NCI-H187 treated with DMSO at 0.1 percent for 48 hours (cell line): Measurements from ENCODE around the gene MRPS21.
A peak's percentile ranks its signal among the peaks of the same experiment; 100 is the strongest.

Experiments
- DNase-seq: peaks from one replicate; lab custom pipeline; 2025; lab: John Stamatoyannopoulos, UW

MRPS21 gene

DNA sequence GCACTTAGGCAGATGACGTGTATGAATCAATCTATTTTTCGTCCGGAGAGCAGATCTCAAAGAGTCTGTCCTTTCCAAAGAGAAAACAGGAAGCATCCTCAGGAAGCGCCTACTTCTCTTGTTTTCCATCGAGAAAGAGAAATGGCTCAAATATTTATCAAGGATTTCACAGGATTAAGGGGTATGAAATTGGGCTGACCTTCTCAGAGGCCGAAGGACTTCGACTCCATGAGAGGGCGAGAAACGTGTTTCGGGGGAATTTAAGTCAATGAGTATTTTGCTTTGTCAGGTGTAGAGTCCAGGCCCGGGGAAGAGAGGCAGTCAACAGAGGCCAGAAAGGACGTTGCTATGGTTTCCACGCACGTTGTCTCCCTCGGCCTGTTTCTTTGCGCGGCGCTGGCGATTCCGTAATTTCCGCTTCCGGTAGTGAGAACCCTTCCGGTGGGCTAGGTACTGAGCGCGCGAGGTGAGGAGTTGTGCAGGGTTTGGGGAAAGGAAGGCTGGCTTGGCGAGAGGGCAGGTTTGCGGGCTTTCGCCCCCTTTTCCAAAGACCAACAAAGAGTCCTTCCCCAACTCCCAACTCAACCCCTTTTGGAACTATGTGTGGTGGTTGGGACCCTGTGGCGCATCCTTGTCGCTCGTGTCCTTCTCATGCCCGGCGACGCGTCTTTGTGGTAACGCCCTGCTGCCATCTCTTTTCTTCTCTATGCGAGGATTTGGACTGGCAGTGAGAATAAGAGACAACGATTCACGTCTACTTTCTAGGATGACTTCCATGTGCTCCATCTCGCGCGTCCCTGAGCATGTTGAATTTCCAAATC, at the start of gene MRPS21:
Gene MRPS21 (plus strand): TSS at position 429 of the 821 bp plus-strand sequence. CDS start 506 bp downstream, outside the sequence.
- DNase-seq, result peak; percentile 90

GRCh38 chr1:150249936-150250335, 43.7 kb upstream of the MRPS21 start:
- DNase-seq, result no peak

- DNase-seq, result no peak
Measured at GRCh38 chr1:150256198-150256553, 37.5 kb upstream of the MRPS21 start.

DNA sequence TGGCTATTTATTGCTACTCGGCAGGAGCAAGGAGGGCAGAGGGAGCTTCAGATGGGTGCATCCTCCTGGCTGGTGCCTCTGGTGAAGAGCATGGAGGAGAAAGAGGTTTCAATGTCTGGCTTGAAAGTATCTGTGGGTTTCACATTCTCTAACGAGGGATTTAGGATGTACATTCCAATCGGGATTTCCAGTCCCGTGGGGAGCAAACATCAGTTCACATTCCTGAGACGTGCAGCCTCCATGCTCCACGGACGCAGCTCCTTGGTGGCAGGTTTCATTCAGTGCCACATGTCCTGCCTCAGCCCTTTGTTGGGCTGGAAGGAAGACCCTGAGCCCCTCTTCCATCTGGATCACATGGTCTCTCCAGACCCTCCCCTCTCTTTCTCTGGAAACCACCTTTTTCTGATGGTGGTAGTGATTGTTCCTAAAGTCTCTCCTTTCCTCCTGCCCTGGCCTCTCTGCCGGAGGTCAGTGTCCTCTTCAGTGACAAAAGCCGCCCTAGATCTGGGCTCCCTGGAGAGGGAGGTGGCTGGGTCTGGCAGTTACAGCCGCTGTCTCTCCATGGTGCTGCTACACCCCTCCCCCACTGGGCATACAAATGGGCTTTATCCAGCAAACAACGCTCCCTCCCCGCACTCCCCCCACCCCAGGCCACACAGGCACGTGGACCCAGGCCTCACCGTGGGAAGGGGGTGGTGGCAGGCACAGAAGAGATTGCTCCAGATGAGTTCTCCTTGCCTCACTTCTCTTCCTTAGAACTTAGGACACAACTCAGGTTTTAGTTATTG, 36.9 kb upstream of the MRPS21 start:
- DNase-seq, result no peak

- DNase-seq, result no peak
Measured at GRCh38 chr1:150257624-150258585, 35.8 kb upstream of the MRPS21 start, which contains the start of gene CA14. TSS of gene CA14 (plus strand) at chr1:150257774. CDS start at chr1:150258129, 355 bp downstream.

- no peak for DNase-seq
Measured at GRCh38 chr1:150259217-150259616, 34.4 kb upstream of the MRPS21 start.

DNA sequence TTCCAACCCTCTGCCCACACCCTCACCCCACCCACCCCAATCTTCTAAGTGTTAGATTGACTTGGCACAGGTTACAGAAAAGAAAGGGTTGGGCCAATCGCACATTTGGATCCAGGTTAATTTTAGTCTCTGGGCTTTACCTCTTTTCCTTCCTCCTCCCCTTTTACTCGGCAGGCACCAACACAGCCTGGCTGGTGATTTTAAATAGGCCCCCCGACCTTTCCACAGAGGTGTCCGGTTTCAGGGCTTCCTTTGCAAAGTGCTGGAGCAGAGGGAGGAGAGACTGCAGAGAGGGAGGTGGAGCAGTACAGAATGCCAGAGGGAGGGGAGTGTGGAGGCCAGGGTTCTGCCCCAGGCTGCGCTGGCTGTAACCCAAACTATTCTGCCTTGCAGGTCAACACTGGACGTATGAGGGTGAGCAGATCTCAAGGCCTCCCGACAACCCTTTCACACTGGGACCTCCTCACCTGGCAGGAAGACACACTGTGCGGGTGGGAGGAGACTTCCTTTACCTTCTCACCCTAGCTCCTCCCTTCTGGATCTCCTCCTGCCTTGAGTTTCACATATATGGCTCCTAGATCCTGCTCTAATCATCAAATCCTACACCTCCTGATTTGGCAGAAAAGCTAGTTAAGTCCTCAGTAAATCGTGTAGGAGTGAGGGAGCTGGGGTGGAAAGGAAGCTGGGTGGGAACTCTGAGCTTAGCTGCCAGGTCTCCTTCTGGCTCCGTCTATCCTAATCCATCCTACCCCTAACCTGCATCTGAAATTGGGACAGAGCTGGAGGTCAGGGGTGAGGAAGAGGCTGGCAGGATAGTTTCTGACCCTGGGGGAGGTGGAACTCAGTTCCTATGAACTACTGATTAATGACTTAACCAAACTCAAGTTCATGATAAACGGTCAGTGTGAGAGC, 33.6 kb upstream of the MRPS21 start:
- peak; percentile 58 for DNase-seq

DNA sequence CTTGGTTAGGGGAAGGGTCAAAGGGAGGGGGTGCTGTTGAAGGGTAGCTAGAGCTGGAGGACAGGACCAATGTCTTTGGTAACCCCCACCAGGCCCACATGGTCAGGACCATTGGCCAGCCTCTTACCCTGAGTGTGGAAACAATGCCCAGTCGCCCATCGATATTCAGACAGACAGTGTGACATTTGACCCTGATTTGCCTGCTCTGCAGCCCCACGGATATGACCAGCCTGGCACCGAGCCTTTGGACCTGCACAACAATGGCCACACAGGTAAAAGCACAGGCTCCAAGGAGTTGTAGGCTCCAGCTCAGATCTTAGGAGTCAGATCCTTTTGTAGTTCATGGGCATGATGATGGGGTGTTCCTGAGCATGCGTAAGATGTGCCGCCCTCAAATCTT, 32.3 kb upstream of the MRPS21 start:
- no peak for DNase-seq

DNA sequence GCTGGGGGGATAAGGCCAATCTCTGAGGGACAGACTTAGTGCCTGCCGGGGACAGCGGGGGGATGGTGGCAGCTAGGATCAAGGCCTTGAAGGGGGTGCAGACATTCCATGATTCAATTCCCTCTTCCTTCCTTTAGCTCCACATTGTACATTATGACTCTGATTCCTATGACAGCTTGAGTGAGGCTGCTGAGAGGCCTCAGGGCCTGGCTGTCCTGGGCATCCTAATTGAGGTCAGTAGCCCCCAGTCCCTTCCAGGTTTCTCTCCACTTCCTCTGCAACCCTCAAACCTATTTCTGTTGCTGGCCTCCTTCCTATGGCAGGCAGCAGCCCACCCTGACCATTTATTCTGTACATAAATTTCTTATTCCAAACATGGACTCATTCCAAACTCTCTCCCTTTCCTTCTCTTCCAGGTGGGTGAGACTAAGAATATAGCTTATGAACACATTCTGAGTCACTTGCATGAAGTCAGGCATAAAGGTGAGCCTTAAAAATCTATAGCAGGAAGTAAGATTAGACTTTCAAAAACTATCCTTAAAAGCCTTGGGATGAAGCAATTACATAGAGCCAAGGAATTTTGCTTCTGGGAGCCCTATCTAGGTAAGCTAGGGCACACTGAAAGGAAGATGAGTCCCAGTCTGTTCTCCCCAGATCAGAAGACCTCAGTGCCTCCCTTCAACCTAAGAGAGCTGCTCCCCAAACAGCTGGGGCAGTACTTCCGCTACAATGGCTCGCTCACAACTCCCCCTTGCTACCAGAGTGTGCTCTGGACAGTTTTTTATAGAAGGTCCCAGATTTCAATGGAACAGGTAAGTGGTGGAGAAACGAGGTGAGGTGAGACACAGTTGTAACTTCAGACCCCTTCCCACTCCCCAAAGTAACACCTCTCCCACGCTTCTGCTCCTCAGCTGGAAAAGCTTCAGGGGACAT, 31.0 kb upstream of the MRPS21 start:
- no peak for DNase-seq

- DNase-seq, result no peak
Measured at GRCh38 chr1:150263549-150263948, 30.1 kb upstream of the MRPS21 start.

DNA sequence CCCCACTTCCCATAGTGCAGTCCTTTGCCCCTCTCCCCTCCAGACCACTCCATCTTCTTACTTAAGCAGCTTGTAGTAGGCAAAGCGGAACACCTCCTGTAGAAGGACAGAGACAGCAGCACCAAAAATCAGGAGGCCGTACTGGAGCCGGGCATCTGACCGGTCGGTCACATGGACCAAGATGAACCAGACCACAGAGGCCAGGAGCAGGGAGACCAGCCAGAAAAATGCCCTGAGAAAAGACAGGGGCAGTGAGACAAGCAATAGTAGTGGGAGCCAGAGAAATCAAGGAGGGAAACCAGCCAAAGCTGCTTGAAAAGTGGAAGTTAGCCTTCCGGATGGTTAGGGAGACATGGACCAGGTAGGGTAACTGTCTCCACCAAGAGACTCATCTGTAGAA, 25.8 kb upstream of the MRPS21 start:
- no peak for DNase-seq

DNA sequence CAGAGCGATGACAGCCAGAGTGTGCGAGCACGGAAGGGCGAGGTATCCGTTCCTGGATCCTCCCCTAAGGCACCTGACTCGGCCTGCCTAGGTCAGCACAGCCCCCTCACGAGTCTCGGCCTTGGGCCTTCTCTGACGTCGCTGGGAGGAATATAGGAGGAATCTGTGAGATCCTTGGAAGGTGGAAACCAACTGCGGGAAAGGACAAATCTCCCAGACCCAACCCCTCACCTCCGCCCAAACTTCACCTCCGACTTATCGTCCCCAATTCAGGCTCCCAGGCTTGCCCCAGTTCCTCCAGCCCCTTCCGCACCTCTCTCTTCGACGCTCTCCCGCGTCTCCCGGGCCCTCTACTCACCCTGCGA, 25.3 kb upstream of the MRPS21 start:
- DNase-seq, result no peak

DNA sequence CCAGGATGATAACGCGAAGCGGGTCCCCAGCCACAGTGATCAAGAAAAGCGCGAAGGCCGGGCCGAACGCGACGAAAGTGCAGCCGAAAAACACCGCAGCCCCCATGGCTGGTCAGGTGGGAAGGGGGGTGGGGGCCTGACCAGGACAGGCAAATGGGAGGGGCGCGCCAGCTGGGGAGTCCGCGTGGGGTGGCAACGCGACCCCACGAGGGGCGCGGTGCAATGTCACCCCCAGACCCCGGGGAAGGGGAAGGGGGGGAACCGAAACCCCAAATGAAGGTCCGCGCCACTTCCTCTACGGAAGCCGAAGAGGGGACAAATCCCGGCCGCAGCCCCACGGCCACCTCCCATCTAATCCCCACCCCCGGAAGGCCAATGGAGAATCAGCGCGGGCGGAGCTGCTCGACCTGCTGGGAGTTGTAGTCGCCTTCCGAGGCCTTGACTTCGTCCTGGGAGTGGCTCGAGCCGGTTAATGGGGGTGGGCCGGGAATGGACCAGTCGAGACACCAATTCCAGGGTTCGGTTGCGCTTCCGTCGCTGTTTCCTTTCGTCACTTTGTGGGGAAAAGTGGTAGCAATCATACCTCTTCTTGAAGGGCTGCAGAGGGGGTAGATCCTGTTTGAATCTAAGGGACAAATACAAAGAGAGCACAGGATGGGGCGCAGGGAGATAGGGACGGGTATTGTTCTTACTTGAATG, 24.8 kb upstream of the MRPS21 start, which contains the start of gene APH1A:
Gene APH1A (minus strand): TSS at position 312 of the 699 bp plus-strand sequence. CDS start 206 bp downstream, at position 106.
- peak; percentile 98 for DNase-seq

DNA sequence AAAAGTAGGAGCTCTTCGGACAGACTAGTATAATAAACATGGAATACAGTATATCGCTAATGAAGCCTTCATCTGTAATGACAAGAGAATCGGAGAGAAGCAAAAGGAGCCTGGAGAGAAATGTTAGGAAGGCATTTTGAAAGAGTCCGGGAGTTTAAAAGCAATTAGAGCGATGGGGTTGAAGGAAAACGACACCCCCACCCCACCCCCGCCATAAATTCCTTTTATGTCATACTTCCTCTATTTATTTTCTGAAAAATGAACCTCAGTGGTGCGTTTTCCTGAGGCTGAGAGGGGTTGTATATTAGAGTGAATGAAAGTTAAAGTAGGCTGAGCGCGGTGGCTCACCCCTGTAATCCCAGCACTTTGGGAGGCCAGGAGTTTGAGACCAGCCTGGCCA, 24.2 kb upstream of the MRPS21 start:
- DNase-seq, result no peak

DNA sequence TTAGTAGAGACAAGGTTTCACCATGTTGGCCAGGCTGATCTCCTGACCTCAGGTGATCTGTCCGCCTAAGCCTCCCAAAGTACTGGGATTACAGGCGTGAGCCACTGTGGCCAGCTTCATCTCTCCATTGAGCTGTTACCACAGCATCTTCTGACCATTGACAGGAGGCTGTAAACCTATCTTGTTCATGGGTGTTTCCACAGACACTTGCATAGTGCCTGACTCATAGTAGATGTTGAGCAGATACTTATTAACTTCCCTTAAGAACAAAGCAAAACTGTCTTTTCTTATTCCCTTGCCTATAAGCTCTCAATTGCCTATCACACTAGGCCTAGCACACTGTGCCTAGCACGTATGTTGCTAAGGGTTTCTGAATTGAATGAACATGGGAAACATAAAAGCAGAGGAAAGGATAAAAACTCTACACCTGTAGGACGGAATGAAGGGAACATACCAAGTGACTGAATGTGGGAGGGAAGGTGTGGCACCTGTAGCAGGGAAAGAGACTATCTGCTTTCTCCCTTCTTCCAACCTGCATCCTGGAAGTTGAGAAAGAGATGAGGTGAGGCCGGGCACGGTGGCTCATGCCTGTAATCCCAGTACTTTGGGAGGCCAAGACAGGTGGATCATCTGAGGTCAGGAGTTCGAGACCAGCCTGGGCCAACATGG, 22.2 kb upstream of the MRPS21 start:
- DNase-seq, result no peak

DNA sequence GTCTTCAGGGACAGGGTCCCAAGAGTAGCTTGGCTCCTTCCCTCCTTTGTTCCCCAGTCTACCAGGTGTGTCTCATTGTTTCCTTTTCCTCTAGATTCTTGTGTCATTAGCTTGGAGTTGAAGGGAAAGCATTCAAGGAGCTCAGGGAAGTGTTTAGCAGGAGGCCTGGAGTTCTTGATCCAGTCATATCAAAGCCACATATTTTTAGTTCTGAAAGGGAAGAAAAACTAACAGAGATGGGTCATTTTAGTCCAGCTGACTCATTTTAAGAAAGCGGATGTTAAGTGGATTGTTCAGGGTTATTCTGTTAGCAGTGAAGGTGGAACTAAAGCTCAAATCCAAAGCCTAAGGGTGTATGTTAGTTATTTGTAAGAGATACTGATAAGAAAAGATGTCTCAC, 20.4 kb upstream of the MRPS21 start:
- DNase-seq, result no peak

- DNase-seq, result no peak
Measured at GRCh38 chr1:150280138-150280707, 13.4 kb upstream of the MRPS21 start.

DNA sequence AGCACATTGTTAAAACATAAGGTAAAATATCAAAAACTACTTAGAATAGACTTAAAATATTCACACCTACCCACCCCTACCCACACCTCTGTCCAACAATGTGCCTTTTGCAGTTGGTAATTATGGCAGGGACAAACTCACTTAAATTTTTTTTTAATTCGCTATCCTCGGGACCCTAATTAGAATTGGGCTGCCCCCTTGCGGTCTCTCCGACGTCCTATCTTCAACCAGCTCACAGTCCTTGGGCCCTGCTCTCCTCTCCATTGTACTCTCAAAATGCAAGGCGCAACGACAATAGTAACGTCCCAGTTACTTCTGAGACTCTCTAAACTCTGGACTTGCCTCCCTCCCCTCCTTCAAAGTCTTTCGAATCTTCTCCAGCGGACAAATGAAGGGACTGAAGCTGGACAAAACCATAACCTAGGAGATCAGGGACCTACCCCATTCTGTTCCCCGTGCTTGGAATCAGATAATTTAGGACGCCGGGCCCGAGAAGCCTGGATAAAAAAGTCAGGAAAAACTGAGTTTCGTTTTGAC, 12.4 kb upstream of the MRPS21 start:
- DNase-seq, result peak; percentile 83
